HG03103 (cell line): ENCODE results near the gene TAGLN2.
A peak's percentile ranks its signal among the peaks of the same experiment; 100 is the strongest.

Experiments used
- ATAC-seq: cut with Tn5 transposase; IDR thresholded peaks from one replicate; pipeline ENCODE4 v1.9.1; 2021; ENCODE audit warnings: low read depth; ENCODE audit not compliant: unreplicated experiment

Gene TAGLN2

GRCh38 chr1:159923203-159924024, 1.9 kb downstream of the TAGLN2 start:
- ATAC-seq: peak; percentile 33

DNA sequence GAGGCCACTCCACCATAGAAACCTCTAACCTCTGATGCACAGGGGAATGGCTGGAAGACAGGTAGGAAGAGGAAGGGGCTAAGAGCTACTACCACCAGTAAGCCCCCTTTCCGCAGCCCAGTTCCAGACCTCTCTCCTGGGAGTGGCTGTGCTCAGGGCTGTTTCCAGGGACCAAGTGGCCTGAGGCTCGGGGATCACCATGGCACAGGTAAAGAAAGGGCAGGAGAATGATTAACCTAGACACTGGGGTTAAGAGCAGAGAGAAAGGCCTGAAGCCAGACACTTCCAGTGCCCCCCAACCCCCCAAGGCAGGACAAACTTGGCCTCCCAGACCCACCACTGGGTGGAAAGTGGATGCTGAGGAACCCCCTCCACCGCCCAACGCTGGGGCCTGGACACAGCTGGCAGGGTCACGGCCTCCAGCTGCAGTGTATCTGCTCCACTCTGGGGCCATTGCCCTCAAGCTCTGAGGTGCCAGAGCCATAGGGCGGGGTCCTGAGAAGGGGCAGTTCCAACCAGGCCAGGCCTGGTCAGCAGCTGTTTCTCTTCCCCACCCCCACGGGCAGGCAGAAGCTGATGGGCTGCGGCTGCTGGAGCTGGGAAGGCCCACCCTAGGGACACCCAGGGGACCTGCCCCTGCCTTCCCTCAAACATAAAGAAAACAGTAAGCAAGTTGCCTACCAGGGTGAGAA, 2.6 kb downstream of the TAGLN2 start:
- no peak for ATAC-seq

DNA sequence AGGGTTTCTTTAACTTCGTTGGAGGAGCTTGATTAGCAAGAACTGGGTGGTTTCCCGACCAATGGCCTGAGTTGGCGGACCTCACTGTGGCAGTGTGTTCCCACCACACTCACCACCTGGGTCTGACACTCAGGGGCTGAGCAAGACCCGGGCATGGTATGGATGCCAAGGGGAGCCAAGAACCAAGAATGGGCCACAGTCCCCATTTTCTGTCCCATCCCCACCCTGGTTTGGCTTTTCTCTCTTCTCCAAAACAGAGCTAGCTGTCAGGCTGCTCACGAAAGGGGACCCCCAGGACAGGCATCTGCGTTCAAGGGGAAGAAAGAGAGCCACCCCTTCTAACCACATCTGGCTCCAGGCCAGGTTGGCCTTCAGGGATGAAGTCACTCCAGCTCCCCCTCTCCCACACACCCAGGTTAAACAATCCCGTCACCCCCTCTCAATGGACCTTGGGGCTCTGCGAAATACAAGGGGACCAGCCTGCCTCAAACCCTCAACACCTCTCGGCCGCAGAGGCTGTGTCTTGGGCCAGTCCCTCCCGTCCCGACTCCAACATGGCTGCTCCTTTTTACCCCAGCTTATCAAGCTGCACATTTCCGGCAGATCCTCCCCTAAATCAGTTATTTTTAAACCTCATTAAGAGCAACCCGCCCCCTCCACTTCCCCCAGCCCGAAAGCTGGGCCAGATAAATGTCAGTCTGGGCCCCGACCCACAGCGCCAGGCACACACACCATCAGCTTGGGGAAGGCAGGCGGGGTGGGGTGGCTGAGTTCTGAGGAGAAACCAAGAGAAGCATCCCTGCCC, 3.4 kb downstream of the TAGLN2 start:
- ATAC-seq: no peak

- peak; percentile 32 for ATAC-seq
Measured at GRCh38 chr1:159921251-159921650, 4.1 kb downstream of the TAGLN2 start.

- no peak for ATAC-seq
Measured at GRCh38 chr1:159920651-159921050, 4.7 kb downstream of the TAGLN2 start.

DNA sequence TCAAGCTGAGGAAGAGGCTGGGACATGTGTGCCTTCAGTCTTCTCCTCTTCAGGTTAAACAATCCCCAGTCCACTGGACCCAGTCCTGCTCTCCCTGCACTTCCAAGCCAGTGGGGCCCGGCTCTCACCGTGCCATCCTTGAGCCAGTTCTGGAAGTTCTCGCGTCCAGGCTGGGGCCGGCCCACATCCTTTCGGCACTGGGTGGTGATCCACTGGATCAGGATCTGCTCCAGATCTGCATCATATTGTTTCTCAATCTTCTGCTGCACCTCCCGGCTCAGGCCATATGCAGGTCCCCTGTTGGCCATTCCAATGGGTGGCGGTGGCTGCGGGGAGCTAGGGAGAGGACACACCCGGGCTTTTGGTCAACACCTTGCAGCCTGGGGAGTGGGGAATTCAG, 5.1 kb downstream of the TAGLN2 start:
- no peak for ATAC-seq

GRCh38 chr1:159919236-159919865, 6.0 kb downstream of the TAGLN2 start:
- ATAC-seq: no peak

DNA sequence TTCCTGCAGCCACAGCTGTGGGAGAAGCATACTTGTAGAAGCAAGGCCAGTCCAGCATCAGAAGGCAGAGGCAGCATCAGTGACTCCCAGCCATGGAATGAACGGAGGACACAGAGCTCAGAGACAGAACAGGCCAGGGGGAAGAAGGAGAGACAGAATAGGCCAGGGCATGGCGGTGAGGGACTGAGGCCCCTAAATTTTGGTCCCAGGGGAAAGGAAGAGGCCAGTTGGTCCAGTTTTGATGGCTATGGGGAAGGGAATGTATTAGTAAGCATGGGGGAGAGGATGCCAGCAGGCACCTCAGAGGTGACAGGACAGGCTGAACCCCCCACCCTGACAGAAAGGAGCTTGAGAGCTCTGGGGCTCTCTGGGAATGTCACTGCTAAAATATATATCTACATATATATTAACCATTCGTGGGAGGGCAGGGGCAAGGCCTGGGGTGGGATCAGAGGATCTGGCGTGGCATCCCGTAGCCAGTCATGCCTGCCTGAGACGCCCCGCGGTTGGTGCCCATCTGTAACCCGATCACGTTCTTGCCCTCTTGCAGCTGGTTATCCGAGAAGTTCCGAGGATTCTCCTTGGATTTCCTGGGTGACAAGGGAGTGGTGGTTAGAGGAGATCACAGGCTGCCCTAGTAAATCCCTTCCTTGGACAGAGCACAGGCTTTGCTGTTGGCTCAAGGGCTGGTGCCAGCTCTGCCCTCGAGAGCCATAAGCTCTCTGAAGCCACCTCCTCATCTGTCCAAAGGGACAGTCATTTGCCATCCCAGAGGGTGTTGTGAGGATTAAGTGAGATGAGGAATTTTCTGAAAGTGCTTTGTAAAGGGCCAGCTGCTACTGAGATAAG, 6.7 kb downstream of the TAGLN2 start:
- ATAC-seq: no peak

- no peak for ATAC-seq
Measured at GRCh38 chr1:159917533-159918351, 7.6 kb downstream of the TAGLN2 start.

- ATAC-seq: no peak
Measured at GRCh38 chr1:159916242-159917051, 8.9 kb downstream of the TAGLN2 start.

DNA sequence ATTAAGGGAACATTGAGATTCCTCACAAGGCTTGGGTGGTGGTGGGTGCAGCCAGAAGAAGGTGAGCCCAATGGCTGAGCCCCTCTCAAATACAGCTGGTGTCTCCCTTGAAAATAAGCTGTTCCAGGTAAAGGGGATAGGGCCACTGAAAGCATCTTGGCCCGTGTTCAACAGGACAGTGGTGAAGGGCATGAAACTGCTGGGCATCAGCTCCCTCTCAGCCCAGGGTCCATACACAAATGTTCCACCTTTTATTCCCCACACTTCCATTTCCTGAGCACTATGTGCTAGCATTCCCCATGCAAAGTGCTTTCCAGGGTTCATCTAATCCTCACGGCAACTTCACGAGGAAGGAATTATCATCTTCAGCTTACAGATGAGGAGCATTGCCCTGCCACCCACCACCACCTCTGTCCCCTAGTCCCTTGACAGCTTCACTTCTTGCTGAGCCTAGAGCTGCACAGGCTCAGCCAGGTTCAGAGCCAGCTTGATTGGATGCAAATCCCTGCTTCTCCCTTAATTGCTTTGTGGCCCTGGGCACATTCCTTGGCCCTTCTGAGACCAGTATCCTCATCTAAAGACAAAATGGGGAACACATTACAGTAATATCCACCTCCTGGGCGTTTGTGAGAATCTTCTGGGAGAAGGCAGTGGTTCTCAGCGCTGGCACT, 9.6 kb downstream of the TAGLN2 start:
- ATAC-seq: no peak

DNA sequence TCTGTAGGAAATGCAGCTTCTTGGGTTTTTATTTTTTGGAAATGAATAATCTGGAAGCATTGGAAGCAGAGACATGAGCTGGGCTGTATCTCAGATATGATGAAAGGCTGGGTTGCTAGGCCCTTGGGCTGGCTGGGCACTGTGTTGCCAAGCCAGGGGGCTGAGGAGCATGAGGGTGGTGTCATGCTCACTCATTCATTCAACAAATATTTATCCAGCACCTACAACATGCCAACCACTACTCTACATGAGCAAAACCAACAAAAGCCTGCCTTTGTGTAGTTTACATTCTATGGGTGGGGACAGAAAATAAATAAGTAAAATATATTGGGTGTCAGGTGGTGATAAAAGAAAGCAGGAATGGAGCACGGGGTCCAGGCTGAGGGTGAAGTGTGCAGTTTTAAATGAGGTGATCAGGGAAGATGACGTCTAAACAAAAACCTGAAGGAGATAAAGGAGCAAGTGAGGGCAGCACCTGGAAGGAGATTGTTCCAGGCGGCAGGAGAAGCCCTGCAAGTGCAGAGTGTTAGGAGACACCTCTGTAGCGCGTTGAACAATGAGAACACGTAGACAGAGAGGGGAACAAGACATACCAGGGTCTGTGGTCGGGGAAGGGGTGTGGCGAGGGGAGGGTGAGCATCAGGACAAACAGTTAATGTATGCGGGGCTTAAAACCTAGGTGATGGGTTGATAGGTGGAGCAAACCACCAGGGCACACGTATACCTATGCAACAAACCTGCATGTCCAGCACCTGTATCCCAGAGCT, 10.9 kb downstream of the TAGLN2 start:
- ATAC-seq: no peak

DNA sequence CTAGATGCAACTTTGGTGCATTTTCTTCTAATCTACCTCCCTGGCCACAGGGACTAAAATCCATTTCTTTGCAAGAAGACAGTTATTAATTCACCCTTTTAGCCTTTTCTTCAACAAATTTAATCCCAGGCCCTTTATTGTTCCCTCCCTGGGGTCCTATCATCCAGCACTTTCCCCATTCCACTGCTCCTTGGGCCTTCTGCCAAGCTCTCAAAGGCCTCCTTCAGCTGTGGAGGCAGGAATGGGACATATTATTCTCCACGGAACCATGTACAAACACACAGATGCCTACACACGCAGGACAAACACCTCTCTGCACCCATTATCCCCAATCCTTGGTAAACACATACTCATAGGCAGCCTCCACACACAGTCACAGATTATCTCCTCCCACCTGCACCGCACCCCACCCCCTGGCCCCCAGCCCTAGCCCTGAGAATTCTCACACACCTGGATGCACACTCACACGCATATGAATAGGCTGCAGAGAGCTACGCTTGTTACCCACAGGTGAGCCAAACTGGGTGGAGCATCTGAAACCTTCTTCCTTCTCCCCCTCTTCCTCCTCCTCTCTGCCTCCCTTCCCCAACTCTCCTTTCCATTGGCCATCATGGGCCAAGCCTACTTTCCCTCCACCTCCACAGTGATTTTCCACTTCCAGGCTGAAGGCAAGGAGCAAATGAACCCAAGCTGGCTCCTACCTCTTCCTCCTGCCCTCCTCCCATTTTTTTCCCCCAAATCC, 11.7 kb downstream of the TAGLN2 start:
- ATAC-seq: no peak

- no peak for ATAC-seq
Measured at GRCh38 chr1:159911326-159912070, 13.8 kb downstream of the TAGLN2 start.
